Tibial artery (tissue), 4 donors: ENCODE data around the gene RELL2.

Experiments used
- DNase-seq, 2 donors: peaks; one replicate each; pipeline ENCODE4 v3.0.0-alpha.2; 2019
- H3K27ac ChIP-seq, 2 donors: fragments of 200-600 bp; sonication (generic) in 1 of 2; 1 replicate in 1 of 2; 2 replicates in 1 of 2; pipeline ENCODE4 v1.5.1; 2018 to 2019; ENCODE audit warnings: mild to moderate bottlenecking in 1 of 2
- H3K27me3 ChIP-seq, 2 donors: fragments of 200-600 bp; sonication (generic) in 1 of 2; one replicate each; pipeline versions ENCODE4 v1.5.1 to v1.6.0; 2016 to 2019
- H3K36me3 ChIP-seq, 3 donors: fragments of 200-600 bp; sonication (generic) in 2 of 3; one replicate each; pipeline ENCODE4 v1.5.1; 2016 to 2019; ENCODE audit warnings: mild to moderate bottlenecking in 2 of 3
- H3K4me1 ChIP-seq, 4 donors: fragments of 200-600 bp; sonication (generic) in 2 of 4; 1 replicate in 3 of 4; 2 replicates in 1 of 4; pipeline ENCODE4 v1.5.1; 2016 to 2019
- H3K4me3 ChIP-seq, 2 donors: fragments of 200-600 bp; sonication (generic) in 1 of 2; 1 replicate in 1 of 2; 2 replicates in 1 of 2; pipeline ENCODE4 v1.5.1; 2018 to 2019; ENCODE audit warnings: mild to moderate bottlenecking in 2 of 2
- H3K9me3 ChIP-seq, 3 donors: fragments of 200-600 bp; sonication (generic) in 1 of 3; one replicate each; pipeline ENCODE4 v1.5.1; 2016 to 2019
- intact Hi-C: fragments of 100-400 bp; cut with DNase I; formaldehyde crosslinking; loops from one replicate; pipeline ENCODE4 v1.15.0; 2023; ENCODE audit warnings: low total_unique reads
- TF ChIP-seq, protein P1 (sequence below), 2 experiments: fragments of 200-600 bp in 1 of 2; fragments of 450-650 bp in 1 of 2; IDR thresholded peaks; one replicate each; pipeline ENCODE4 v1.5.1; 2017 to 2019; ENCODE audit warnings: antibody characterized with exemption in 2 of 2, mild to moderate bottlenecking in 1 of 2, moderate library complexity in 1 of 2

The RELL2 gene

DNA sequence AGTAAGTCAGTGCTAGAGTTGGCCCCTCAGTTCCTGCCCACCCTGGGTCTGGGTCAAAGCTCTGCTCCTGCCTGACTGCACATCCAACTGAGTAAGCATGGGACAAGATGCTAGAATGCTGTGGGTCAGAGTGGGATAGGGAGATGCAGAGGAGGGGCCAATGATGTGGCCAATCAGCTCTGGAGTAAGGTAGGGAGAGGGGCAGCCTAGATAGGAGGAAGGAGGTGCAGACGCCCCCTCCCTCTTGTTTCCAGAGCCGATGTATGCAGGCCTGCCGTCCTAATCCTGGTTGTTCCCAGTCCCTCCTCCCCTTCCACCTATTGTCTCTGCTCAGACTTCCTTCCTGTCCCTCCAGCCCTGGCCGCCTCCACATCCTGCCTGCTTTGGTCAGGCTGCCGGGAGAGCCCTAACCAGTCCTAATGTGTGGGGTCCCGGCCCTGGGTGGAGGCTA lies 44.0 kb downstream of the RELL2 start:
- Histone ChIP-seq H3K36me3 (no peaks in the 10 kb centered on the region), H3K9me3 (no peaks in the 10 kb centered on the region), H3K27ac (peak overlapping the region; percentile 78 to 90), H3K4me3 (peak overlapping the region; percentile 53 to 72), H3K4me1 (peaks cover 0 to 31% (median 21%) of the 10 kb centered on the region in 4 donors), H3K27me3 (no peaks in the 10 kb centered on the region)
- peak in 1 of 2 donors; percentile 47 for DNase-seq
- TF ChIP-seq, protein P1, sequence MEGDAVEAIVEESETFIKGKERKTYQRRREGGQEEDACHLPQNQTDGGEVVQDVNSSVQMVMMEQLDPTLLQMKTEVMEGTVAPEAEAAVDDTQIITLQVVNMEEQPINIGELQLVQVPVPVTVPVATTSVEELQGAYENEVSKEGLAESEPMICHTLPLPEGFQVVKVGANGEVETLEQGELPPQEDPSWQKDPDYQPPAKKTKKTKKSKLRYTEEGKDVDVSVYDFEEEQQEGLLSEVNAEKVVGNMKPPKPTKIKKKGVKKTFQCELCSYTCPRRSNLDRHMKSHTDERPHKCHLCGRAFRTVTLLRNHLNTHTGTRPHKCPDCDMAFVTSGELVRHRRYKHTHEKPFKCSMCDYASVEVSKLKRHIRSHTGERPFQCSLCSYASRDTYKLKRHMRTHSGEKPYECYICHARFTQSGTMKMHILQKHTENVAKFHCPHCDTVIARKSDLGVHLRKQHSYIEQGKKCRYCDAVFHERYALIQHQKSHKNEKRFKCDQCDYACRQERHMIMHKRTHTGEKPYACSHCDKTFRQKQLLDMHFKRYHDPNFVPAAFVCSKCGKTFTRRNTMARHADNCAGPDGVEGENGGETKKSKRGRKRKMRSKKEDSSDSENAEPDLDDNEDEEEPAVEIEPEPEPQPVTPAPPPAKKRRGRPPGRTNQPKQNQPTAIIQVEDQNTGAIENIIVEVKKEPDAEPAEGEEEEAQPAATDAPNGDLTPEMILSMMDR (IDR thresholded peaks at IDR 0.05): no peak
- intact Hi-C loops: no loop called here

DNA sequence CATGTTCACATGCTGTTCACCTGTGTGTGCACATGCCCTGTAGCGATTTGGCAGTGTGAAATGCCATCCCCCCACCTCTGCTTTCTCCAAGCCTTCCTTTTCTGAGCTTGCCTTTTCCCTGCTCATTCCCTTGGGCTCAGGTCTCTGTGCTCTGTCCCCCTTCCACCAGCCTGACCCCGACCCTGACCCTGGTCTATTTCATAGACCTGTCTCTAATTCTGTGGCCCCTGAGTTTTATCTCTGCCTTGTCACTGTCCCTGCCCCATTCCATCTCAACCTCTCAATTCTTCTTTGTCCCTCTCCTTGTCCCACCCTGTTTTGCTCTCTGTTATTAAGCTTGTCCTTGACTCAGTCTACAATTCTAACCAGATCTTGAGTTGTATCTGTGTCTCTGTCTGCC lies 44.5 kb downstream of the RELL2 start:
- TF ChIP-seq, protein P1 (IDR thresholded peaks at IDR 0.05): no peak
- Histone ChIP-seq H3K4me1 (peaks cover 0 to 31% (median 21%) of the 10 kb centered on the region in 4 donors), H3K27ac (peak overlapping the region; percentile 78 to 90), H3K9me3 (no peaks in the 10 kb centered on the region), H3K4me3 (peak overlapping the region; percentile 53 to 72), H3K36me3 (no peaks in the 10 kb centered on the region), H3K27me3 (no peaks in the 10 kb centered on the region)
- DNase-seq: no peak
- intact Hi-C loops: no loop called here

DNA sequence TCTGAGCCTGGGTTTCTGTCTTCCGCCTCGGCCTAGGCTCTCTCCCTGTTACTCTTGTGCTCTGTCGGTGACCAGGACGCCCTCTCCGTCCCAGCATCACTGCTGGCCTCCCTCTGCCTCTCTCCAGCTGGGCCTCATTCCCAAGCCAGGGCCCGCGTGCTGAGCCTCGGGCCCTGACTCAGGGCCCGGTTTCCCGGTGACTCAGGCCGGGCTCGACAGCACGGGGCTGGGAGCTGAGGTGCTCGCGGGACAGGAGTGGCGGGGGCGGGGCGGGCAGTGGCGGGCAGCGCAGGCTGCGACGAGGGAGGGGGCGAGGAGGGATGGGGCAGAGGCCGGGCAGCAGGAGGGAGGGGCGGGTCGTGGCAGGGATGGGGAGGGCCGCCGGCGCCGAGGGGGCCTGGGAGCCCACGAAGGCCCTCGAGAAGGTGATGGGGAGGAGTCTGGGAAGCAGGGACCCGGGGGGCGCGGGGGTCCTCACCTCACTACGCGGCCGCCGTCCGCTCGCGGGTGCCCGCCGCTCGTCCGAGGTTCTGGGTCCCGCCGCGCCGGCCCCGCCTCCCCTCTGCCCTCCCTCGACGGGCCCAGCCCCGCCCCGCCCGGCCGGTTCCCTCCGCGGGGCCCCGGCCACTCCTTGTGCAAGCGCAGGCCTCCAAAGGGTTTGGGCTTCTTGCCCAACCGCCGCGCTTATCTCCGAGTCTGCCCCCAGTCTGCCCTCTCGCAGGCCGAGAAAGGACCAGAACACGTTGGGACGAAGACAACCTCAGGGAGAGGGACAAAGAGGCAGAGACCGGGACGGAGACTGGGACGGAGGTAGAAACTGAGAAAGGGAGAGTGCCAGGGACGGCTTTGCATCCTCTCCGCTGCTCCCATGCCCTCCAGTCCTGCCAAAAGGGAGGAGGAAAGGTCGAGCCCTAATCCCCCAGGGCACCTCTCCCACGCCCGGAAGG lies 45.2 kb downstream of the RELL2 start, which contains the start of gene ARAP3:
TSS of gene ARAP3 (minus strand) at position 536 of the 947 bp plus-strand sequence. CDS start 1,744 bp downstream, outside the sequence.
- H3K4me1 ChIP-seq: peaks cover 0 to 31% (median 21%) of the 10 kb centered on the region in 4 donors

DNA sequence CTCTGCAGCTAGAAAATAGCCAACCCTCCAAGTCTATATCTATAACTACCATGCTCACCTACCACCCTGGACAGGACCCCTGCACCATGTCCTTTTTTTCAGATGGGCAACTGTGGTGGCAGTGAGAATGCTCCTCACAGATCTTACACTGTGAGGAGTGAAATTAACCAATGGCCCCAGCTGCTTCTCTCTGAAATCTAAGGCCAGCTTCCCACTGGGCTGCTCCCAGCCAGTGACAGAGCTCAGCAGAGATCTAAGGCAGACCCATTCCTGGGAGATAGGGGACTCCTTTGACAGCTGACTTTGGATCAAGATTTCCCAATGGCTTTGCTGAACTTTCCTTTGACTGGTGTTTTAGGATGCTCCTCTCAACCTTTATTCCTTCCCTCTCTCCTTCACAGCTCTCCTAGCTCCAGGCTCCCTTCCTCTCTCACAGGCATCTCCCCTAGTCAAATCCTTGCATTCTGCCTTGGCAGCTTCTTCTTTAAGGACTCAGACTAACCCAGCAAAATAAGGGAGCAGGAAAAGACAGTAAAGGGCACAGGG lies 46.9 kb downstream of the RELL2 start:
- Histone ChIP-seq H3K27ac (no peak overlapping the region), H3K9me3 (no peaks in the 10 kb centered on the region), H3K36me3 (no peaks in the 10 kb centered on the region), H3K4me3 (no peak overlapping the region), H3K4me1 (peaks cover 0 to 31% (median 21%) of the 10 kb centered on the region in 4 donors), H3K27me3 (no peaks in the 10 kb centered on the region)
- intact Hi-C loops: no loop called here
- no peak for DNase-seq
- TF ChIP-seq, protein P1 (IDR thresholded peaks at IDR 0.05): no peak

More for the DNA sequence above, 45.2 kb downstream of the RELL2 start, which contains the start of gene ARAP3:
- TF ChIP-seq, protein P1 (IDR thresholded peaks at IDR 0.05): no peak
- Histone ChIP-seq H3K4me3 (peak within 1 kb of the TSS; percentile 53 to 72), H3K27ac (peak within 1 kb of the TSS; percentile 78 to 90), H3K9me3 (no peaks in the 10 kb centered on the region), H3K27me3 (no peaks in the 10 kb centered on the region), H3K36me3 (no peaks in the 10 kb centered on the region)
- DNase-seq: peak; percentile 79 to 93
- intact Hi-C loops: no loop called here

DNA sequence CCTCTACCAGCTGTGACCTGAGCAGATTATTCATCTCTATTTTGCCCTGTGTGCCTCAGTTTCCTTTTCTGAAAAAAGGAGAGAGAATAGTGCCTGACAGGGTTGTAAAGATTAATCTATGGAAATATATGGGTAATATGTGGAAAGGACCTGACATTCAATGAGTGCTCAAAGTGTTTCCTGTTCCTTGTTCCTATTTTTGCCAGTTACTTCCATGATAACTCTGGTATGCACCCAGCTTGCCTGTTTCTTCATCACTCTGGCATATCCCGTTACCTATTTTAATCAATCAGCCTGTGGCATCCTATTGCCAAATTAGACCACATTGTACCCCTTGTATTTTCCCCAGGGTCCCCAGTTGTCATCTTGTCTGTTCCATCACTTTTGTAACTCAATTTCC lies 48.8 kb downstream of the RELL2 start:
- H3K27me3 ChIP-seq: peaks cover 0 to 10% of the 10 kb centered on the region in 2 donors
- no peak for DNase-seq
- intact Hi-C loops: no loop called here
- H3K4me3 ChIP-seq: no peak overlapping the region
- H3K27ac ChIP-seq: no peak overlapping the region
- H3K36me3 ChIP-seq: no peaks in the 10 kb centered on the region
- no peaks in the 10 kb centered on the region for H3K9me3 ChIP-seq
- TF ChIP-seq, protein P1 (IDR thresholded peaks at IDR 0.05): no peak
- H3K4me1 ChIP-seq: peaks cover 0 to 21% (median 18%) of the 10 kb centered on the region in 4 donors
